Stimulated activated CD8-positive, alpha-beta memory T cell treated with anti-CD3 and anti-CD28 coated beads, Interleukin-4, amount 100 ng/mL, for 24 hours (primary cell): Measurements from ENCODE around the gene PTPRN2.

Experiments used
- DNase-seq: peaks from one replicate; pipeline ENCODE4 v3.0.0-alpha.2; 2020; ENCODE audit warnings: low read depth

Gene PTPRN2

GRCh38 chr7:157560710-157561522, 1026.7 kb downstream of the PTPRN2 start:
- no peak for DNase-seq

- DNase-seq = no peak
Observed at GRCh38 chr7:157560258-157560654, 1027.4 kb downstream of the PTPRN2 start.

- DNase-seq = no peak
Observed at GRCh38 chr7:157559596-157560257, 1027.9 kb downstream of the PTPRN2 start.

- DNase-seq = no peak
Observed at GRCh38 chr7:157558875-157559595, 1028.6 kb downstream of the PTPRN2 start.

GRCh38 chr7:157558516-157558874, 1029.1 kb downstream of the PTPRN2 start:
- no peak for DNase-seq

GRCh38 chr7:157558061-157558460, 1029.6 kb downstream of the PTPRN2 start:
- DNase-seq = no peak

GRCh38 chr7:157557263-157557662, 1030.4 kb downstream of the PTPRN2 start:
- no peak for DNase-seq

GRCh38 chr7:157556642-157556944, 1031.0 kb downstream of the PTPRN2 start:
- DNase-seq = no peak

GRCh38 chr7:157555944-157556641, 1031.5 kb downstream of the PTPRN2 start:
- DNase-seq = no peak

GRCh38 chr7:157555313-157555712, 1032.3 kb downstream of the PTPRN2 start:
- no peak for DNase-seq

GRCh38 chr7:157554393-157555238, 1033.0 kb downstream of the PTPRN2 start:
- no peak for DNase-seq

- no peak for DNase-seq
Observed at GRCh38 chr7:157553256-157553655, 1034.4 kb downstream of the PTPRN2 start.

GRCh38 chr7:157552295-157552993, 1035.2 kb downstream of the PTPRN2 start:
- DNase-seq = no peak

GRCh38 chr7:157551325-157552070, 1036.1 kb downstream of the PTPRN2 start:
- no peak for DNase-seq

GRCh38 chr7:157550300-157551275, 1037.0 kb downstream of the PTPRN2 start:
- DNase-seq = no peak

- no peak for DNase-seq
Observed at GRCh38 chr7:157549612-157550299, 1037.9 kb downstream of the PTPRN2 start.

GRCh38 chr7:157548691-157549303, 1038.8 kb downstream of the PTPRN2 start:
- DNase-seq = no peak

GRCh38 chr7:157547611-157548010, 1040.0 kb downstream of the PTPRN2 start:
- DNase-seq = no peak
